ENCODE data around the gene ITGA1.

ITGA1 gene

GRCh38 chr5:52983731-52984636, 196.3 kb downstream of the ITGA1 start:
- no peak for DNase-seq

GRCh38 chr5:52985306-52985705, 197.6 kb downstream of the ITGA1 start:
- DNase-seq: no peak

GRCh38 chr5:52987711-52988331, 200.1 kb downstream of the ITGA1 start:
- DNase-seq: no peak

GRCh38 chr5:52988335-52989024, 200.8 kb downstream of the ITGA1 start:
- DNase-seq: no peak

- DNase-seq: no peak
Observed at GRCh38 chr5:52989025-52989780, 201.5 kb downstream of the ITGA1 start, which contains the start of gene ITGA2. TSS of gene ITGA2 (plus strand) at chr5:52989352. CDS start at chr5:52989469, 117 bp downstream.

GRCh38 chr5:52989781-52990527, 202.2 kb downstream of the ITGA1 start:
- DNase-seq: no peak

GRCh38 chr5:52990528-52990925, 202.8 kb downstream of the ITGA1 start:
- DNase-seq: no peak

GRCh38 chr5:52993367-52993766, 205.7 kb downstream of the ITGA1 start:
- DNase-seq: no peak

GRCh38 chr5:52994266-52994665, 206.6 kb downstream of the ITGA1 start:
- no peak for DNase-seq

- no peak for DNase-seq
Observed at GRCh38 chr5:52995095-52995494, 207.4 kb downstream of the ITGA1 start.

- DNase-seq: no peak
Observed at GRCh38 chr5:52995914-52996313, 208.2 kb downstream of the ITGA1 start.

- DNase-seq: no peak
Observed at GRCh38 chr5:52996979-52997378, 209.3 kb downstream of the ITGA1 start.

- DNase-seq: no peak
Observed at GRCh38 chr5:52997424-52997823, 209.7 kb downstream of the ITGA1 start.

- DNase-seq: no peak
Observed at GRCh38 chr5:52998552-52999313, 211.0 kb downstream of the ITGA1 start.

- no peak for DNase-seq
Observed at GRCh38 chr5:52999344-52999949, 211.7 kb downstream of the ITGA1 start.

GRCh38 chr5:53001541-53001940, 213.8 kb downstream of the ITGA1 start:
- DNase-seq: no peak

- no peak for DNase-seq
Observed at GRCh38 chr5:53002491-53002890, 214.8 kb downstream of the ITGA1 start.

- DNase-seq: no peak
Observed at GRCh38 chr5:53003144-53003543, 215.4 kb downstream of the ITGA1 start.

- DNase-seq: no peak
Observed at GRCh38 chr5:53006911-53007890, 219.5 kb downstream of the ITGA1 start.

- no peak for DNase-seq
Observed at GRCh38 chr5:53008751-53009150, 221.0 kb downstream of the ITGA1 start.
